K562 treated with DMSO at 1 percent for 12 hours (cell line): Measurements from ENCODE around the gene CORO2B. TPM values are rescaled to one million over a fixed set of nuclear protein-coding genes. Genes with fewer than 3 reads are reported as not detected.

ENCODE experiments used
- total RNA-seq: library from RNA; unstranded; fragments of 300-600 nt; gene quantifications from 2 replicates; pipeline ENCODE4 v1.2.3, GENCODE V29; 2022; ENCODE audit not compliant: insufficient read depth

CORO2B gene
- not detected in 2 replicates for total RNA-seq

GRCh38 chr15:68578980-68579935 is at the start of gene CORO2B:
Gene CORO2B, plus strand, starts transcription at chr15:68578993. Its CDS starts 270 bp downstream, at chr15:68579263.

Other genes starting within 250 kb of the CORO2B start
- not detected in 2 replicates for gene ITGA11, start 146.8 kb upstream of the CORO2B start, total RNA-seq
- gene ANP32A, start 241.9 kb downstream of the CORO2B start, total RNA-seq, result 94.0 and 117 TPM in 2 replicates